IMR-90 (cell line): ENCODE results near the gene E4F1. TPM values are rescaled to one million over a fixed set of nuclear protein-coding genes. Genes with fewer than 3 reads are reported as not detected.

Source experiments
- ATAC-seq: fragments of 200-7000 bp; cut with Tn5 transposase; 2 replicates; pipeline ENCODE4 v1.9.1; 2020; ENCODE audit warnings: low read depth, mild to moderate bottlenecking, moderate library complexity
- BruUV-seq: library from RNA; stranded (reverse); fragments of 400-500 nt; replicated peaks from 2 replicates; lab custom pipeline; 2021; lab: Mats Ljungman, UMichigan
- CTCF ChIA-PET: fragments of 300-600 bp; formaldehyde crosslinking; extraction: SDS; loops from one replicate; lab custom pipeline; 2021; ENCODE audit warnings: antibody characterized with exemption; lab: Yijun Ruan, JAX
- POLR2A ChIA-PET: fragments of 300-600 bp; sonication (Branson Sonifier 250); formaldehyde crosslinking; loops from one replicate; lab custom pipeline; 2022; ENCODE audit warnings: antibody characterized with exemption; ENCODE audit not compliant: unreplicated experiment; lab: Charles Lee
- DNase-seq: peaks from one replicate; pipeline ENCODE4 v3.0.0; 2013
- H2AFZ ChIP-seq: replicated peaks from 2 replicates; pipeline ENCODE3; 2013; ENCODE audit warnings: low read length, mild to moderate bottlenecking; ENCODE audit not compliant: poor library complexity
- H2AK5ac ChIP-seq: 2 replicates; pipeline ENCODE4 v1.6.1; 2013; ENCODE audit warnings: low read depth, low read length, inconsistent platforms
- H2AK9ac ChIP-seq: replicated peaks from 2 replicates; pipeline ENCODE3; 2013; ENCODE audit warnings: mild to moderate bottlenecking, low read depth, low read length, moderate library complexity; ENCODE audit not compliant: poor library complexity
- H2BK120ac ChIP-seq: 2 replicates; pipeline ENCODE4 v1.6.1; 2013; ENCODE audit warnings: low read depth, low read length, inconsistent platforms
- H2BK15ac ChIP-seq: 3 replicates; pipeline ENCODE4 v1.6.1; 2013; ENCODE audit warnings: low read depth, low read length, inconsistent platforms
- H2BK20ac ChIP-seq: 2 replicates; pipeline ENCODE4 v1.6.1; 2013; ENCODE audit warnings: low read depth, mild to moderate bottlenecking, inconsistent platforms, low read length, moderate library complexity
- H2BK5ac ChIP-seq: 2 replicates; pipeline ENCODE4 v1.6.1; 2013; ENCODE audit warnings: mild to moderate bottlenecking, low read depth, low read length, inconsistent platforms; ENCODE audit not compliant: poor library complexity, severe bottlenecking
- H3K14ac ChIP-seq: replicated peaks from 2 replicates; pipeline ENCODE4 v1.6.1; 2013; ENCODE audit warnings: low read depth, low read length, inconsistent platforms
- H3K18ac ChIP-seq: 2 replicates; pipeline ENCODE4 v1.6.1; 2013; ENCODE audit warnings: low read depth, low read length, control low read depth
- H3K23ac ChIP-seq: 2 replicates; pipeline ENCODE4 v1.6.1; 2013; ENCODE audit warnings: low read depth, low read length, inconsistent platforms
- H3K27ac ChIP-seq: 2 replicates; pipeline ENCODE4 v1.5.1; 2013; ENCODE audit warnings: mild to moderate bottlenecking, control low read depth, low read length; ENCODE audit not compliant: insufficient read depth
- H3K27me3 ChIP-seq: 2 replicates; pipeline ENCODE4 v1.6.1; 2013; ENCODE audit warnings: low read length; ENCODE audit not compliant: control insufficient read depth, insufficient read depth
- H3K36me3 ChIP-seq: 2 replicates; pipeline ENCODE4 v1.6.1; 2013; ENCODE audit warnings: low read length, mixed read lengths; ENCODE audit not compliant: control insufficient read depth, insufficient read depth
- H3K4ac ChIP-seq: 2 replicates; pipeline ENCODE4 v1.6.1; 2013; ENCODE audit warnings: low read depth, low read length, inconsistent platforms
- H3K4me1 ChIP-seq: 2 replicates; pipeline ENCODE4 v1.6.1; 2013; ENCODE audit warnings: low read length, mixed read lengths; ENCODE audit not compliant: control insufficient read depth, insufficient read depth
- H3K4me2 ChIP-seq: 2 replicates; pipeline ENCODE4 v1.6.1; 2013; ENCODE audit warnings: low read depth, mild to moderate bottlenecking, control low read depth, low read length, moderate library complexity
- H3K4me3 ChIP-seq: 2 replicates; pipeline ENCODE4 v1.5.1; 2013; ENCODE audit warnings: low read depth, mild to moderate bottlenecking, control low read depth, low read length, moderate library complexity; ENCODE audit not compliant: insufficient read depth
- H3K56ac ChIP-seq: 2 replicates; pipeline ENCODE4 v1.6.1; 2013; ENCODE audit warnings: low read length, inconsistent platforms; ENCODE audit not compliant: insufficient read depth; ENCODE audit errors: extremely low read depth
- H3K79me1 ChIP-seq, 2 experiments: 2 replicates each; pipeline ENCODE4 v1.6.1; 2013; ENCODE audit warnings: low read length in 2 of 2, inconsistent platforms in 1 of 2, low read depth in 1 of 2
- H3K9ac ChIP-seq: 2 replicates; pipeline ENCODE4 v1.6.1; 2013; ENCODE audit warnings: low read depth, low read length, control low read depth
- H3K9me1 ChIP-seq: 2 replicates; pipeline ENCODE4 v1.6.1; 2013; ENCODE audit warnings: low read length, inconsistent platforms; ENCODE audit not compliant: insufficient read depth
- H3K9me3 ChIP-seq: 2 replicates; pipeline ENCODE4 v1.6.1; 2013; ENCODE audit warnings: low read length; ENCODE audit not compliant: control insufficient read depth, insufficient read depth
- H4K20me1 ChIP-seq: 2 replicates; pipeline ENCODE4 v1.6.1; 2013; ENCODE audit warnings: low read length, inconsistent platforms; ENCODE audit not compliant: insufficient read depth
- H4K5ac ChIP-seq: 2 replicates; pipeline ENCODE4 v1.6.1; 2013; ENCODE audit warnings: mild to moderate bottlenecking, low read depth, low read length, control low read depth
- H4K8ac ChIP-seq, 2 experiments: 2 replicates each; pipeline ENCODE4 v1.6.1; 2013; ENCODE audit warnings: low read depth in 2 of 2, low read length in 2 of 2, control low read depth in 1 of 2, inconsistent platforms in 1 of 2
- H4K91ac ChIP-seq: 2 replicates; pipeline ENCODE4 v1.6.1; 2013; ENCODE audit warnings: low read depth, low read length, inconsistent platforms; ENCODE audit not compliant: insufficient read depth
- BHLHE40 ChIP-seq: fragments of 150-350 bp; IDR thresholded peaks from 2 replicates; pipeline ENCODE4 v1.6.1; 2016; ENCODE audit warnings: mild to moderate bottlenecking, low read depth, low read length
- CHD1 ChIP-seq: IDR thresholded peaks from 2 replicates; pipeline ENCODE4 v1.6.1; 2012; ENCODE audit warnings: low read depth, low read length, improper control_type of control experiment
- FOS ChIP-seq: fragments of 150-350 bp; IDR thresholded peaks from 2 replicates; pipeline ENCODE4 v1.6.1; 2016; ENCODE audit warnings: low read depth, low read length
- MAZ ChIP-seq: IDR thresholded peaks from 2 replicates; pipeline ENCODE4 v1.6.1; 2012; ENCODE audit warnings: low read depth, mild to moderate bottlenecking, low read length, improper control_type of control experiment, moderate library complexity, borderline replicate concordance
- MXI1 ChIP-seq: IDR thresholded peaks from 2 replicates; pipeline ENCODE4 v1.6.1; 2012; ENCODE audit warnings: low read depth, mild to moderate bottlenecking, low read length, moderate library complexity, borderline replicate concordance
- SMC3 ChIP-seq: fragments of 150-350 bp; IDR thresholded peaks from 2 replicates; pipeline ENCODE4 v1.6.1; 2016; ENCODE audit warnings: low read depth, mild to moderate bottlenecking, antibody characterized with exemption, low read length, moderate library complexity
- WGBS, 2 experiments: methylation state at CpG; one replicate each; pipeline versions ENCODE4 v1.1.5 to v1.1.7; 2013; ENCODE audit warnings: missing lambda C conversion rate in 2 of 2; ENCODE audit not compliant: insufficient read length in 1 of 2; ENCODE audit errors: extremely low coverage in 2 of 2; 5-methylcytosine and 5-hydroxymethylcytosine counted together
- dilution Hi-C: fragments of 300-500 bp; cut with HindIII; formaldehyde crosslinking; loops from one replicate; pipeline ENCODE4 v1.14.3; 2018; ENCODE audit warnings: low sequenced_read_pairs; ENCODE audit not compliant: unreplicated experiment
- in situ Hi-C: fragments of 300-500 bp; cut with MboI; formaldehyde crosslinking; loops from 3 replicates; pipeline ENCODE4 v1.14.3; 2019; ENCODE audit warnings: low sequenced_read_pairs, inconsistent platforms, mixed read lengths
- intact Hi-C: fragments of 100-400 bp; cut with micrococcal nuclease; formaldehyde crosslinking; loops from 2 replicates; pipeline ENCODE4 v1.10.0; 2022
- polyA plus RNA-seq, 3 experiments: library from polyadenylated mRNA; depleted of rRNA; stranded (reverse); fragments of >200 nt; gene quantifications; 2 replicates each; pipeline ENCODE4 v1.2.3, GENCODE V29; 2012; ENCODE audit warnings: low replicate concordance in 1 of 3
- total RNA-seq: library from RNA; depleted of rRNA; stranded (reverse); fragments of >200 nt; gene quantifications from 2 replicates; pipeline ENCODE4 v1.2.3, GENCODE V29; 2012
- TF ChIP-seq, protein P1 (sequence below): conservative IDR thresholded peaks from 2 replicates; pipeline ENCODE4 v1.5.1; 2012; ENCODE audit warnings: mild to moderate bottlenecking, low read depth, low read length, improper control_type of control experiment
- TF ChIP-seq, protein P2 (sequence below): fragments of 150-350 bp; IDR thresholded peaks from 2 replicates; pipeline ENCODE4 v1.6.1; 2016; ENCODE audit warnings: low read depth, mild to moderate bottlenecking, low read length, moderate library complexity, borderline replicate concordance

The E4F1 gene
- total and polyA plus RNA-seq, 2 of the 4 experiments (the other 2 are of a cell fraction): 13.1 to 33.0 TPM

DNA sequence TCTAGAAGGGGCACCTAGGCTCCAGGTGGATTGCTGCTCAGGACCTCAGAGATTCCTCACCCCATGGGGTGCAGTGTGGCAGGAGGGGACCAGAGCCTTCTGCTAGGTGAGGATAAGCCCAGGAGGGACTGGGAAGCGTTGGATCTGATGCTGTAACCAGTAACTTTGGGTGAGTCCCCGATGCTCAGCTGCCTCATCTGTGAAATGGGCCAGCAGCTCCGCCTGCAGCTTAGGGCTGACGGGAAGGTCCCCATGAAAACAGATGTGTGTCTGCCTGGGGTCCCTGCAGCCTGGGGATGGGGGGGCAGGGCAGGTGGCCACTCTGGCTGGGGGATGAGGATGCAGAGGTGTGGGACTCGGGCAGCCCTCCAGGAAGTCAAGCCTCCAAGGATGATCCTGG lies 24.3 kb upstream of the E4F1 start:
- no peak overlapping the region for H2BK15ac ChIP-seq
- TF ChIP-seq CHD1: no peak
- TF ChIP-seq, protein P1, sequence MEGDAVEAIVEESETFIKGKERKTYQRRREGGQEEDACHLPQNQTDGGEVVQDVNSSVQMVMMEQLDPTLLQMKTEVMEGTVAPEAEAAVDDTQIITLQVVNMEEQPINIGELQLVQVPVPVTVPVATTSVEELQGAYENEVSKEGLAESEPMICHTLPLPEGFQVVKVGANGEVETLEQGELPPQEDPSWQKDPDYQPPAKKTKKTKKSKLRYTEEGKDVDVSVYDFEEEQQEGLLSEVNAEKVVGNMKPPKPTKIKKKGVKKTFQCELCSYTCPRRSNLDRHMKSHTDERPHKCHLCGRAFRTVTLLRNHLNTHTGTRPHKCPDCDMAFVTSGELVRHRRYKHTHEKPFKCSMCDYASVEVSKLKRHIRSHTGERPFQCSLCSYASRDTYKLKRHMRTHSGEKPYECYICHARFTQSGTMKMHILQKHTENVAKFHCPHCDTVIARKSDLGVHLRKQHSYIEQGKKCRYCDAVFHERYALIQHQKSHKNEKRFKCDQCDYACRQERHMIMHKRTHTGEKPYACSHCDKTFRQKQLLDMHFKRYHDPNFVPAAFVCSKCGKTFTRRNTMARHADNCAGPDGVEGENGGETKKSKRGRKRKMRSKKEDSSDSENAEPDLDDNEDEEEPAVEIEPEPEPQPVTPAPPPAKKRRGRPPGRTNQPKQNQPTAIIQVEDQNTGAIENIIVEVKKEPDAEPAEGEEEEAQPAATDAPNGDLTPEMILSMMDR: no peak
- no peak for TF ChIP-seq MXI1
- no peak for TF ChIP-seq BHLHE40
- TF ChIP-seq, protein P2, sequence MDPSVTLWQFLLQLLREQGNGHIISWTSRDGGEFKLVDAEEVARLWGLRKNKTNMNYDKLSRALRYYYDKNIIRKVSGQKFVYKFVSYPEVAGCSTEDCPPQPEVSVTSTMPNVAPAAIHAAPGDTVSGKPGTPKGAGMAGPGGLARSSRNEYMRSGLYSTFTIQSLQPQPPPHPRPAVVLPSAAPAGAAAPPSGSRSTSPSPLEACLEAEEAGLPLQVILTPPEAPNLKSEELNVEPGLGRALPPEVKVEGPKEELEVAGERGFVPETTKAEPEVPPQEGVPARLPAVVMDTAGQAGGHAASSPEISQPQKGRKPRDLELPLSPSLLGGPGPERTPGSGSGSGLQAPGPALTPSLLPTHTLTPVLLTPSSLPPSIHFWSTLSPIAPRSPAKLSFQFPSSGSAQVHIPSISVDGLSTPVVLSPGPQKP: no peak
- TF ChIP-seq MAZ: no peak
- TF ChIP-seq SMC3: no peak
- no peak for TF ChIP-seq FOS

More for the DNA sequence above, 24.3 kb upstream of the E4F1 start:
- H2AK9ac ChIP-seq: no peak overlapping the region
- H3K27me3 ChIP-seq: peaks cover 59% of the 10 kb centered on the region
- WGBS, 2 experiments: no CpG with 5 or more reads among the region's 5 CpGs
- in situ Hi-C loops (no loop called here), intact Hi-C loops (no loop called here), dilution Hi-C loops (no loop called here)
- H3K79me1 ChIP-seq: no peaks in the 10 kb centered on the region
- no peak overlapping the region for H2AFZ ChIP-seq
- POLR2A ChIA-PET: no interaction called here
- H2BK120ac ChIP-seq: no peak overlapping the region
- H2AK5ac ChIP-seq: no peak overlapping the region
- DNase-seq (no peak), ATAC-seq (no peak)
- H3K4me1 ChIP-seq: no peaks in the 10 kb centered on the region
- no peaks in the 10 kb centered on the region for H3K9me1 ChIP-seq
- H3K4me3 ChIP-seq: no peak overlapping the region
- no peak overlapping the region for H3K4me2 ChIP-seq
- no peak overlapping the region for H3K23ac ChIP-seq
- no peak overlapping the region for H3K4ac ChIP-seq
- H3K18ac ChIP-seq: no peak overlapping the region
- H2BK5ac ChIP-seq: no peak overlapping the region
- no peak overlapping the region for H4K8ac ChIP-seq
- H3K14ac ChIP-seq: no peak overlapping the region
- H3K27ac ChIP-seq: no peak overlapping the region
- BruUV-seq: no TSS peak
- no peak overlapping the region for H4K5ac ChIP-seq
- H3K36me3 ChIP-seq: no peaks in the 10 kb centered on the region
- no peaks in the 10 kb centered on the region for H3K9me3 ChIP-seq
- H3K9ac ChIP-seq: no peak overlapping the region
- no peak overlapping the region for H2BK20ac ChIP-seq
- no peak overlapping the region for H3K56ac ChIP-seq
- H4K20me1 ChIP-seq: no peaks in the 10 kb centered on the region; the same call in 1 of the 2 replicates
- CTCF ChIA-PET: no interaction called here
- H4K91ac ChIP-seq: no peak overlapping the region
